ENCODE measurements around the gene ZNF804B. TPM values are rescaled to one million over a fixed set of nuclear protein-coding genes. Genes with fewer than 3 reads are reported as not detected.

Gene ZNF804B
- total RNA-seq, 3 donors from 2014 or later (not counting 1 experiment from before 2014, with no cell fraction given) = not detected

DNA sequence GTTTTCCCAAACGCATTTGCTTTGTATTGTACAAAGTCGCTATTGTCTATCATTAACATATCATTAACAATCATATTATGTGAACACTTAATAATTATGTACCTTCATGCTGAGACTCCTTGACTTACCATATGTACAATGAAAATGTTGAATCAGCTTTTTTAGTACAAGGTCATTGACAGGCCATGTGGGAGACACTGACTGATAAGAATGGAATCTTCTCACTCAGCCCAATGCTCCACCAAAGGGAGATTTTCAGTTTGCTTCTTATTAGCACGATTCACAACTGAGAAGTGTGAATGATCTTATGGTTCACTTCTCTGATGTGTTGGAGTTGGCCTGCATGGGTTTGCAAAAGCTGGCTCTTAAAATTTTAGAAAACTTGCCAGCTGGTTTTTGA, 289.5 kb downstream of the ZNF804B start:
- TF ChIP-seq, protein P1, sequence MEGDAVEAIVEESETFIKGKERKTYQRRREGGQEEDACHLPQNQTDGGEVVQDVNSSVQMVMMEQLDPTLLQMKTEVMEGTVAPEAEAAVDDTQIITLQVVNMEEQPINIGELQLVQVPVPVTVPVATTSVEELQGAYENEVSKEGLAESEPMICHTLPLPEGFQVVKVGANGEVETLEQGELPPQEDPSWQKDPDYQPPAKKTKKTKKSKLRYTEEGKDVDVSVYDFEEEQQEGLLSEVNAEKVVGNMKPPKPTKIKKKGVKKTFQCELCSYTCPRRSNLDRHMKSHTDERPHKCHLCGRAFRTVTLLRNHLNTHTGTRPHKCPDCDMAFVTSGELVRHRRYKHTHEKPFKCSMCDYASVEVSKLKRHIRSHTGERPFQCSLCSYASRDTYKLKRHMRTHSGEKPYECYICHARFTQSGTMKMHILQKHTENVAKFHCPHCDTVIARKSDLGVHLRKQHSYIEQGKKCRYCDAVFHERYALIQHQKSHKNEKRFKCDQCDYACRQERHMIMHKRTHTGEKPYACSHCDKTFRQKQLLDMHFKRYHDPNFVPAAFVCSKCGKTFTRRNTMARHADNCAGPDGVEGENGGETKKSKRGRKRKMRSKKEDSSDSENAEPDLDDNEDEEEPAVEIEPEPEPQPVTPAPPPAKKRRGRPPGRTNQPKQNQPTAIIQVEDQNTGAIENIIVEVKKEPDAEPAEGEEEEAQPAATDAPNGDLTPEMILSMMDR (IDR thresholded peaks at IDR 0.05) = no peak
- Histone ChIP-seq H3K27me3 (ENCODE audit: control insufficient read depth, insufficient read depth, low read length) (no peaks in the 10 kb centered on the region), H3K27ac (ENCODE audit: low read length) (no peak overlapping the region)

DNA sequence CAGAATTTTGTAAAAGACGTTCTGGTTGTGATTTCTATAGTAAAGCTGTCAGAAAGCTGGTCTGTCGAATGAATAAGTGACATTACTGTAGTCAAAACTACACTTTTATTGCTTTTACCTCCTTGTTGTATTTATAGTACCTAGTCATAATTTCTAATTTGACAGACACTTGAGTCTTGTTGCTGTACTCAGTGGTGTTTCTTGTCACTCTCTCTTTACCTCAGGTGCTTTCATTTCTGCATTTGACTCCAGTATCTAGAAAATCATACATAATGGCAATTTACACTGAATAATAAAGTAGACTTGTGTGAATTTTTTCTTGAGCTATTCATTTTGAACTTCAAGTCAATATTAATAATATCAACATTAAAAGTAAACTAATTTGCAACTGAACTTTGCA, 293.6 kb downstream of the ZNF804B start:
- Mint-ChIP-seq H3K4me1 (no peaks in the 10 kb centered on the region), H3K9me3 (peaks cover 14 to 17% of the 10 kb centered on the region in 2 donors), H3K27ac (no peak overlapping the region), H3K36me3 (no peaks in the 10 kb centered on the region), H3K27me3 (ENCODE audit: low read depth in 2 of 2) (no peaks in the 10 kb centered on the region), H3K4me3 (no peak overlapping the region)
- no peak overlapping the region for H3K4me3 ChIP-seq (ENCODE audit: low read length)
- no peaks in the 10 kb centered on the region for H3K9me3 ChIP-seq (ENCODE audit: control insufficient read depth, insufficient read depth, low read length)
- no peaks in the 10 kb centered on the region for H3K36me3 ChIP-seq (ENCODE audit: control insufficient read depth, insufficient read depth, low read length)
- no CpG with 5 or more reads among the region's 2 CpGs for WGBS (ENCODE audit: insufficient coverage)
- no peaks in the 10 kb centered on the region for H3K27me3 ChIP-seq (ENCODE audit: control insufficient read depth, insufficient read depth, low read length)
- no peaks in the 10 kb centered on the region for H3K4me1 ChIP-seq (ENCODE audit: control insufficient read depth, insufficient read depth, low read length)
- H3K27ac ChIP-seq (ENCODE audit: low read length) = no peak overlapping the region
- intact Hi-C loops (cut with micrococcal nuclease) = no loop called here
- ATAC-seq (no peak), DNase-seq (no peak)
- TF ChIP-seq, protein P1 (IDR thresholded peaks at IDR 0.05) = no peak

More for the DNA sequence above, 289.5 kb downstream of the ZNF804B start:
- Mint-ChIP-seq H3K27ac (no peak overlapping the region), H3K36me3 (no peaks in the 10 kb centered on the region), H3K27me3 (ENCODE audit: low read depth in 2 of 2) (no peaks in the 10 kb centered on the region), H3K4me1 (no peaks in the 10 kb centered on the region), H3K9me3 (peaks cover 10 to 12% of the 10 kb centered on the region in 2 donors), H3K4me3 (no peak overlapping the region)
- Histone ChIP-seq H3K9me3 (ENCODE audit: control insufficient read depth, insufficient read depth, low read length) (peaks cover 7% of the 10 kb centered on the region), H3K36me3 (ENCODE audit: control insufficient read depth, insufficient read depth, low read length) (no peaks in the 10 kb centered on the region), H3K4me3 (ENCODE audit: low read length) (no peak overlapping the region), H3K4me1 (ENCODE audit: control insufficient read depth, insufficient read depth, low read length) (no peaks in the 10 kb centered on the region)
- WGBS (ENCODE audit: insufficient coverage) = 86% methylated on average over 1 of the region's 3 CpGs
- ATAC-seq (no peak), DNase-seq (no peak)
- intact Hi-C loops (cut with micrococcal nuclease) = no loop called here

DNA sequence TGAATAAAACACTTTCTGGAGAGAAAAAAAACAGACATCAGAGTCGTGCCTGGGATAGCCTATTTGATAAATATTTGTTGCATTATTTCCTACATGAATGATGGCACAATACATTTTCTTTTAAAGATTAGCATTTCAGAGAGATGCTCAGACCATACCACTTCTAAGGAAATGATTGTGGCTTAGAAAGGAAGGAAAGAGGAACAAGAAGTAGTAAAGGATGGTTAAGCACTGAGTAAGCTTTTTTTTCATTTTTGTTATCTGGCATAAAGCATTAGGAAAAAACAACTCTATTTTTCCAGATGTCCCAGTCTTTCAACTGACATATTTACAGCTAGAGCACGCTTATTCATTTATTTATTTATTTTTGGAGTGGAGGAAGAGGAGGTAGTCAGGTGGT, 294.9 kb downstream of the ZNF804B start:
- no peak for ATAC-seq
- no peak overlapping the region for H3K4me3 Mint-ChIP-seq
- no peak overlapping the region for H3K4me3 ChIP-seq (ENCODE audit: low read length)
- no peak overlapping the region for H3K27ac Mint-ChIP-seq
- no peak for DNase-seq
- TF ChIP-seq, protein P1 (IDR thresholded peaks at IDR 0.05) = no peak
- H3K27ac ChIP-seq (ENCODE audit: low read length) = no peak overlapping the region
- WGBS (ENCODE audit: insufficient coverage) = no CpG with 5 or more reads among the region's 2 CpGs
- no peaks in the 10 kb centered on the region for H3K27me3 ChIP-seq (ENCODE audit: control insufficient read depth, insufficient read depth, low read length)
- peaks cover 14 to 17% of the 10 kb centered on the region in 2 donors for H3K9me3 Mint-ChIP-seq
- no peaks in the 10 kb centered on the region for H3K4me1 ChIP-seq (ENCODE audit: control insufficient read depth, insufficient read depth, low read length)
- no peaks in the 10 kb centered on the region for H3K36me3 ChIP-seq (ENCODE audit: control insufficient read depth, insufficient read depth, low read length)
- intact Hi-C loops (cut with micrococcal nuclease) = no loop called here
- H3K36me3 Mint-ChIP-seq = no peaks in the 10 kb centered on the region
- no peaks in the 10 kb centered on the region for H3K4me1 Mint-ChIP-seq
- H3K27me3 Mint-ChIP-seq (ENCODE audit: low read depth in 2 of 2) = no peaks in the 10 kb centered on the region
- no peaks in the 10 kb centered on the region for H3K9me3 ChIP-seq (ENCODE audit: control insufficient read depth, insufficient read depth, low read length)

DNA sequence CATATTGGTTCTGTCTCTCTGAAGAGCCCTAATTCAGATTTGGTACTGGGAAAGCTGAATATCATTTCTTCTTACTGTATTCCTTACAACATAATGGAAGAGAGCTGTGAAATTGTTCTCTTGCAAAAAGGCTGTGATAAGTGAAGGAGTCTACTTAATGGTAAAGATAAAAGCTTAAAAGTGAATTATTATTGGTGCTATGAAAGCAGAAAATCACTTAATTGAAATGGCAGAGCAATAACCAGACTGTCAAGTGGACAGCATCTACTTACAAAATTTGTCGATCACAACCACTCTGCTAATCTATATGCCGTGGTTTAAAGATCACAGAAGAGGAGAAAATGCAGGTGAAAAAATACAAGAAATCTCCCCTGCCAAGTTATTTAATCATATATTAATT, 300.7 kb downstream of the ZNF804B start:
- no peaks in the 10 kb centered on the region for H3K27me3 ChIP-seq (ENCODE audit: control insufficient read depth, insufficient read depth, low read length)
- Mint-ChIP-seq H3K36me3 (no peaks in the 10 kb centered on the region), H3K4me3 (no peak overlapping the region), H3K27me3 (ENCODE audit: low read depth in 2 of 2) (no peaks in the 10 kb centered on the region), H3K9me3 (peaks cover 13 to 17% of the 10 kb centered on the region in 2 donors), H3K4me1 (no peaks in the 10 kb centered on the region), H3K27ac (no peak overlapping the region)
- ATAC-seq (no peak), DNase-seq (no peak)
- intact Hi-C loops (cut with micrococcal nuclease) = no loop called here
- no peaks in the 10 kb centered on the region for H3K4me1 ChIP-seq (ENCODE audit: control insufficient read depth, insufficient read depth, low read length)
- no peaks in the 10 kb centered on the region for H3K36me3 ChIP-seq (ENCODE audit: control insufficient read depth, insufficient read depth, low read length)
- H3K4me3 ChIP-seq (ENCODE audit: low read length) = no peak overlapping the region
- TF ChIP-seq, protein P1 (IDR thresholded peaks at IDR 0.05) = no peak
- no peak overlapping the region for H3K27ac ChIP-seq (ENCODE audit: low read length)
- WGBS (ENCODE audit: insufficient coverage) = 100% methylated on average over 1 of the region's 2 CpGs
- H3K9me3 ChIP-seq (ENCODE audit: control insufficient read depth, insufficient read depth, low read length) = no peaks in the 10 kb centered on the region
